Memory B cell (primary cell): ENCODE data around the gene TMED10.

ENCODE experiments used
- ATAC-seq: fragments of 150-1000 bp; cut with Tn5 transposase; 2 replicates; pipeline ENCODE4 v1.10.0; 2021; ENCODE audit warnings: low read depth, mild to moderate bottlenecking, moderate library complexity
- DNase-seq, 2 donors: peaks; one replicate each; pipeline ENCODE4 v3.0.0; 2022; ENCODE audit warnings: low spot score in 2 of 2
- H3K27ac Mint-ChIP-seq: one replicate; pipeline ENCODE4 v1.8.0; 2022; ENCODE audit warnings: mild to moderate bottlenecking, moderate library complexity, mixed read lengths
- H3K27me3 Mint-ChIP-seq: one replicate; pipeline ENCODE4 v1.8.0; 2022; ENCODE audit warnings: mixed read lengths
- H3K36me3 Mint-ChIP-seq: one replicate; pipeline ENCODE4 v1.8.0; 2022; ENCODE audit warnings: mild to moderate bottlenecking, mixed read lengths
- H3K4me1 Mint-ChIP-seq: one replicate; pipeline ENCODE4 v1.8.0; 2022; ENCODE audit warnings: mixed read lengths
- H3K4me3 Mint-ChIP-seq: one replicate; pipeline ENCODE4 v1.8.0; 2022; ENCODE audit warnings: mild to moderate bottlenecking, moderate library complexity, mixed read lengths
- H3K9me3 Mint-ChIP-seq: one replicate; pipeline ENCODE4 v1.8.0; 2022; ENCODE audit warnings: mixed read lengths

TMED10 gene

DNA sequence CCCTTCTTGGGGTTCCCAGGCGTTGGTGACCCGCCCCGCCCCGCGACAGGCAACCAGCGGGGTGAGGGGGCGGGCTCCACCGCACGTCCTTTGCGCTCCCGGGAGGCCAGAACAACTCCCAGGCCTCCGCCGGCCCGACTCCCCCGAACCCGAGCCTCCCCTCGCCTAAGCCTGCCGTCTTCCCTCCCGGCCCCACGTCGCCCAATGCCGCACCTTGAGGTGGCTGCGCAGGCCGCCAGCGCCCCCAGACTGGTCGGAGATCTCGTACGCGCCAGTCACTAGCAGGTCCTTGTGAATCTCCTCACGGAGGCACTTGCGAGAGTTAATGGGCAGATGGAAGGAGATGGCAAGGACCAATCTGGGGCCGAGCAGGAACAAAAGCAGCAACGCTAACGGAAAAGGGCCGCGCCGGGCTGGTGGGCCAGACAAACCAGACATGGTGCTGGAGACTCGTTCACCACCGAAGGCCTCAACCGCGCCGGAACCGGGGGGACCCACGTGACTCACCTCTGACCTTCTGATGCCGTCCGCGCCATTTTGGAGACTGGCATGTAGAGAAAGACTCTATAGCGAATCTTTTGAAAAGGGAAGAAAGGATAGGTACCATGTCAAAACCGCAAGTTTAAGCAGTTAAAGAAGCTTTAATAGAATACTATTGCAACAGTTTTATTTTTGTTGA lies at the start of gene TMED10:
TMED10 (minus strand) TSS at position 471 of the 679 bp plus-strand sequence; CDS start at position 438, 33 bp downstream.
- ATAC-seq (peak; percentile 75), DNase-seq (peak; percentile 92)
- Mint-ChIP-seq H3K4me3 (peak within 1 kb of the TSS; percentile 97), H3K4me1 (peaks cover 27% of the 10 kb centered on the region), H3K27me3 (peaks cover 2% of the 10 kb centered on the region), H3K36me3 (peaks cover 2% of the 10 kb centered on the region), H3K27ac (peak within 1 kb of the TSS; percentile 100), H3K9me3 (no peaks in the 10 kb centered on the region)

DNA sequence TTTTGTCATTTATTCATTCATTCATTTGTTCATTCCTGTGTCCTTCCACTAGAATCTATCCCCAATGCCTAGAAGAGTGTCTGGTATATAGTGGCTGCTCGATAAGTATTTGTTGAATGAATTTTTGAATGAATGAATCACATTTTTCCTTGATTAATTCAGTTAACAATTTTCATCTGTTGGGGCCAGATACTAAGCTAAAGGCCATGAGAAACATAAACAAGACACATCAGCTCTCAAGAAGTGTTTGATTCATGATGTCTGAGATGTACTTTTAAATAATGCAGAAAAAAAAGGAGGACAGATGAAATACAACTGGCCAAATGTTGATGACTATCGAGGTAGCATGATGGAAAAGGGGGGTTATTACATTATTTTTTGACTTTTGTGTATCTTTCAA lies 48.1 kb upstream of the TMED10 start:
- H3K9me3 Mint-ChIP-seq: no peaks in the 10 kb centered on the region
- H3K4me3 Mint-ChIP-seq: no peak overlapping the region
- DNase-seq: no peak
- H3K4me1 Mint-ChIP-seq: peaks cover 40% of the 10 kb centered on the region
- H3K27me3 Mint-ChIP-seq: no peaks in the 10 kb centered on the region
- no peak for ATAC-seq
- no peak overlapping the region for H3K27ac Mint-ChIP-seq
- no peaks in the 10 kb centered on the region for H3K36me3 Mint-ChIP-seq

DNA sequence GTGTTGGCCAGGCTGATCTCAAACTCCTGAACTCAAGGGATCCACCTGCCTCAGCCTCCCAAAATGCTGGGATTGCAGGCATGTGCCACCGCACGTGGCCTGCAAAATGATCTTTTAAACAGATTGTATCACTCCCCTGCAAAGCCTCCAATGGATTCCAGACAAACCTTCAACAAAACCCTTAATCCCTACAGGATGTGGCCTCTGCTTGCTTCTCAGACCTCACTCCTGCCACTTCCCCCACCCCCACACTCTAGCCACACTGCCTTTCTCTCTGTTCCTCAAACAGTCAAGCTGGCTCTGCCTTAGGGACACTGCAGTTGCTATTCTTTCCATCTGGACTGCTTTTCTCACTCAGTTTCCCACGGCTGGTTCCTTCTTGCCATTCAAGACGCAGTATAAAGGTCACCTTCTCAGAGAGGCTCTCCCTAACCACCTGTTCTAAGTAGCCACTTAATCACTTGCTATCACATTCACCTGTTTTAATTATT lies 47.3 kb upstream of the TMED10 start:
- Mint-ChIP-seq H3K9me3 (no peaks in the 10 kb centered on the region), H3K4me3 (peak overlapping the region; percentile 49), H3K36me3 (no peaks in the 10 kb centered on the region), H3K4me1 (peaks cover 31% of the 10 kb centered on the region), H3K27me3 (no peaks in the 10 kb centered on the region), H3K27ac (peak overlapping the region; percentile 75)
- DNase-seq: peak in 1 of 2 donors; percentile 36
- peak; percentile 61 for ATAC-seq

DNA sequence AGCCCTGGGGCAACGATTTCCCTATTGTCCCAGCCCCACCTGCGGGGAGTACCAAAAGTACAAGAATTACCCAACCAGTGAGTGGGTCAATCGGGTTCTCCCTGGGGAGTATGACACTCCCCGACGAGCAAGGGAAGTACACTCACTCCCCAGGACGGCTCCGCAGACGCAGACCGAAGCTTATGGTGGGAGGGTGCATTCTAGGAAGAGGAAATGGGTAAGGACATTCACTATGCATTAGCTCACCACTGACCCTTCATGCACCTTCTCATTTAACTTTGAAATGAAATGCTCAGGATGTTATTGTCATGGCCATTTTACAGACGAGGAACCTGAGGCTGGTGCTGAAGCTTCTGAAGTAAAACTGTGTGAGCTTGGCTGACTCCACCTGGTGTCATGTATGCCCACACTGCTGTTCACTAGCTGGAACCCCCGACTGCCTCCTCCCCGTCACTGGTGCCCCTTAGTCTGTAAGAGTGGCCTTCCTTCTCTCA lies 45.8 kb upstream of the TMED10 start:
- Mint-ChIP-seq H3K27me3 (peaks cover 2% of the 10 kb centered on the region), H3K36me3 (no peaks in the 10 kb centered on the region), H3K4me3 (peak overlapping the region; percentile 38), H3K9me3 (no peaks in the 10 kb centered on the region), H3K27ac (peak overlapping the region; percentile 12), H3K4me1 (peaks cover 25% of the 10 kb centered on the region)
- peak; percentile 74 for ATAC-seq
- DNase-seq: peak; percentile 28 to 34

DNA sequence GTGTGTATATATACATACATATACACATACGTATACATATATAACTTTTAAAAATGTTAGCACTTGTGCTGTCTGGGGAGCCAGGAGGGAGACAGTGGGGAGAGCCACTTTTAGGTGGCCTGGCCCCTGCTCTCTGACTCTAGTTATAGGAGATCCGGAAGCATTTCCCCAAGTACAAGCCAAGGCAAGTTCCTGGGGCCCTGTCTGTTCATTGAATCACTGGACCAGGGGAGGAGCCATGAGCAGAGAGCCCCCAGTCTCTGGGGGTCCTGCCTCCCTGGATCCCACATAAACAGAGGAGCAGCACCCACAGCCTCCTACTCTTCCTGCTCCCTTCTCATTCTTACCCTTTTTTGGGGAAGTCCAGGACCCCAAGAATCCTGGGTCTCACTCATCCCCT lies 45.4 kb upstream of the TMED10 start:
- peak overlapping the region; percentile 38 for H3K4me3 Mint-ChIP-seq
- H3K27me3 Mint-ChIP-seq: peaks cover 2% of the 10 kb centered on the region
- DNase-seq (no peak), ATAC-seq (no peak)
- peak overlapping the region; percentile 12 for H3K27ac Mint-ChIP-seq
- H3K36me3 Mint-ChIP-seq: no peaks in the 10 kb centered on the region
- peaks cover 24% of the 10 kb centered on the region for H3K4me1 Mint-ChIP-seq
- no peaks in the 10 kb centered on the region for H3K9me3 Mint-ChIP-seq

DNA sequence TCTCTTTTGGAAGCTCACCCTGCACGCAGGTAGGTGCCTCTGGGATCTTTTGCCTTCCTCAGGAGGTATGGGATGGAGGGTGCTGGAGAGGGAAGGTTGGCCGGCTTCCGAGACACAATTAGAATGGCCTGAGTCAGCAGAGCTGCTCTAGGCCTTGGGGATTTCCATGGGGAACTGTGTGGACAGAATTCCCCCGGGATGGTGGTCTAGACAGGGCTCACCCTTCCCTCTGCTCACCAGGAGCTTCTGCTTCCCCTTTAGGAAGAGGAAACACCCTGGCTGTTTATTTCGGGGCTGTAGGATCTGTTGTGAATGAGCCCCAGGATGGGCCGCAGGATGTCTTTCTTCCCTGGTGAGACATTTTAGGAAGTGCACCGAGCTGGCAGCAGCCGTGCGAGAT lies 43.7 kb upstream of the TMED10 start:
- no peak for ATAC-seq
- peaks cover 3% of the 10 kb centered on the region for H3K27me3 Mint-ChIP-seq
- H3K4me3 Mint-ChIP-seq: no peak overlapping the region
- no peak overlapping the region for H3K27ac Mint-ChIP-seq
- peaks cover 21% of the 10 kb centered on the region for H3K4me1 Mint-ChIP-seq
- no peak for DNase-seq
- peaks cover under 1% of the 10 kb centered on the region for H3K36me3 Mint-ChIP-seq
- no peaks in the 10 kb centered on the region for H3K9me3 Mint-ChIP-seq

- peaks cover 10% of the 10 kb centered on the region for H3K4me1 Mint-ChIP-seq
- no peak overlapping the region for H3K27ac Mint-ChIP-seq
- ATAC-seq: no peak
- H3K4me3 Mint-ChIP-seq: no peak overlapping the region
- DNase-seq: no peak
- peaks cover 7% of the 10 kb centered on the region for H3K27me3 Mint-ChIP-seq
- peaks cover 1% of the 10 kb centered on the region for H3K36me3 Mint-ChIP-seq
- no peaks in the 10 kb centered on the region for H3K9me3 Mint-ChIP-seq
Observed at GRCh38 chr14:75217508-75218206, 41.2 kb upstream of the TMED10 start.

DNA sequence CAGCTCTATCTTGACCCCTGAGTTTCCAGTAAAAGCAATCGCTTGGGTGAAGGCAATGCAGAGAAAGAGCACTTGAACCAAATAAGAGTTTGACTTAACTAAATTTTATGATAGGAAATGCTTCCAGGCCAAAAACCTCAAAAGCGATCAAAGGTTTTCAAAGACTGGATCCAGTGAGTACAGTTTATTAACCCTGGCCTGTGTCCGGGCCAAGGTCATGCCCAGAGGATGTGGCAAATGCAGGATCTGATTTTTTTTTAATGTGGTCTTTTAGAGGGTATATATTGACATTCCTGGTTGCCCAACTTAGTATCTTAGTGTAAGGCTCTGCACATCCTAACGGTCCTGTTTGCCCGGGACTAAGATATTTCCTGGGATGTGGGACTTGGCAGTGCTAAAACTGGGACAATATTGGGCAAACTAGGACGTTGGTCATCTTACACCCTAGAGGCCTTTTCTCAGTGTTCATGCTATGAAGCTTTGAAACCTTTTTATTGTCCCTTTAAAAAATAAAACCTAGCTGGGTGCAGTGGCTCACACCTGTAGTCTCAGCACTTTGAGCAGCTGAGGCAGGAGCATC lies 40.1 kb upstream of the TMED10 start:
- peaks cover 1% of the 10 kb centered on the region for H3K36me3 Mint-ChIP-seq
- H3K4me3 Mint-ChIP-seq: no peak overlapping the region
- H3K27me3 Mint-ChIP-seq: peaks cover 7% of the 10 kb centered on the region
- no peaks in the 10 kb centered on the region for H3K9me3 Mint-ChIP-seq
- DNase-seq (no peak), ATAC-seq (no peak)
- H3K4me1 Mint-ChIP-seq: peaks cover 3% of the 10 kb centered on the region
- no peak overlapping the region for H3K27ac Mint-ChIP-seq

GRCh38 chr14:75215520-75215919 lies 39.1 kb upstream of the TMED10 start:
- peaks cover 9% of the 10 kb centered on the region for H3K4me1 Mint-ChIP-seq
- peaks cover 7% of the 10 kb centered on the region for H3K27me3 Mint-ChIP-seq
- H3K27ac Mint-ChIP-seq: no peak overlapping the region
- no peak for DNase-seq
- H3K4me3 Mint-ChIP-seq: no peak overlapping the region
- no peak for ATAC-seq
- no peaks in the 10 kb centered on the region for H3K9me3 Mint-ChIP-seq
- H3K36me3 Mint-ChIP-seq: peaks cover 1% of the 10 kb centered on the region

GRCh38 chr14:75214558-75214957 lies 38.1 kb upstream of the TMED10 start:
- peaks cover 7% of the 10 kb centered on the region for H3K27me3 Mint-ChIP-seq
- H3K9me3 Mint-ChIP-seq: no peaks in the 10 kb centered on the region
- H3K4me1 Mint-ChIP-seq: peaks cover 9% of the 10 kb centered on the region
- DNase-seq (no peak), ATAC-seq (no peak)
- peaks cover 1% of the 10 kb centered on the region for H3K36me3 Mint-ChIP-seq
- no peak overlapping the region for H3K27ac Mint-ChIP-seq
- no peak overlapping the region for H3K4me3 Mint-ChIP-seq

DNA sequence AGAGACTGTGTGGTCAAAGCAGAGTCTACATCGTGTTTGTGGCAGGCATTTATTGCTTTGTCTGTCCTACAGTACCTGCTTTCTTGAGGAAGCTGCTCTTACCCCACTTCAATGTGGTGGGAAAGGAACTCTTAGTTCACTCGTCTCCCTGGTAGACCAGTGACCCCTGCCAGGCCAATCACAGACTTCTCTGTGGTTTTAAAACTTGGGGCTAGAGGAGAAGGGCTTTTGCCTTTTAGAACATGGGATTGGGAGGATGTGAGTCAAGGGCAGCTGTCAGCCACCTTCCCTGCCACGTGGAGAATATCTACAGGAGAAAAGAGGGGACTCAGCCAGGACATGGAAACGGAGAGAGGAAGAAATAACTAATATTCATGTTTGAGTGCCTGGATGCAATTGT lies 36.8 kb upstream of the TMED10 start:
- peaks cover 1% of the 10 kb centered on the region for H3K36me3 Mint-ChIP-seq

DNA sequence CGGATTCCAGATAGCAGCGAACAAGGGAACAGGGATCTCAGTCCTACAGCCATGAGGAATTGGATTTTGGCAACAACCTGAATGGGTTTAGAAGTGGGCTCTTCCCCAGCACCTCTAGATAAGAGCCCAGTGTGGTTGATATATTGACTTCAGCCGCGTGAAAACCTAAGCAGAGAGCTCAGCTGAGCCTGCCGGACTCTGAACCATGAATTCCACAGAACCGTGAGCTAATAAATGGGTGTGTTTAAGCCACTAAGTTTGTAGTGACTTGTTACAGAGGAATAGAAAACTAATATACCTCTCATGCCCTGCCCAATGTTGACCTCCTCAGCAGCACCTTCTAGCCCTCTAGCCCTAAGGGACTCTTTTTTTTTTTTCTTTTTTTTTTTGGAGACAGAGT lies 32.4 kb upstream of the TMED10 start:
- Mint-ChIP-seq H3K36me3 (no peaks in the 10 kb centered on the region), H3K4me3 (no peak overlapping the region), H3K27me3 (peaks cover 3% of the 10 kb centered on the region), H3K9me3 (no peaks in the 10 kb centered on the region), H3K27ac (no peak overlapping the region), H3K4me1 (peaks cover 6% of the 10 kb centered on the region)
- ATAC-seq: no peak
- DNase-seq: no peak

More for the DNA sequence above, 36.8 kb upstream of the TMED10 start:
- ATAC-seq (no peak), DNase-seq (no peak)
- Mint-ChIP-seq H3K9me3 (no peaks in the 10 kb centered on the region), H3K27me3 (peaks cover 7% of the 10 kb centered on the region), H3K4me1 (peaks cover 9% of the 10 kb centered on the region), H3K4me3 (no peak overlapping the region), H3K27ac (no peak overlapping the region)

- no peaks in the 10 kb centered on the region for H3K36me3 Mint-ChIP-seq
- no peaks in the 10 kb centered on the region for H3K9me3 Mint-ChIP-seq
- H3K4me3 Mint-ChIP-seq: no peak overlapping the region
- H3K4me1 Mint-ChIP-seq: peaks cover 5% of the 10 kb centered on the region
- DNase-seq (no peak), ATAC-seq (no peak)
- H3K27me3 Mint-ChIP-seq: no peaks in the 10 kb centered on the region
- H3K27ac Mint-ChIP-seq: no peak overlapping the region
Observed at GRCh38 chr14:75206190-75206589, 29.8 kb upstream of the TMED10 start.

GRCh38 chr14:75205591-75205990 lies 29.2 kb upstream of the TMED10 start:
- DNase-seq (no peak), ATAC-seq (no peak)
- Mint-ChIP-seq H3K27me3 (no peaks in the 10 kb centered on the region), H3K27ac (no peak overlapping the region), H3K36me3 (no peaks in the 10 kb centered on the region), H3K9me3 (no peaks in the 10 kb centered on the region), H3K4me3 (no peak overlapping the region), H3K4me1 (no peaks in the 10 kb centered on the region)
